ENCODE results near the gene IFT57. TPM values are rescaled to one million over a fixed set of nuclear protein-coding genes. Genes with fewer than 3 reads are reported as not detected.
"Not testable (repeated sequence)": the region's sequence is repeated elsewhere in the genome, so short reads cannot be mapped to it uniquely, and the experiment has no call there.

Gene IFT57
- 17.6 and 19.4 TPM in 2 replicates for total RNA-seq (2022)
- percentile 57 among the genes with signal in this experiment for Bru-seq, nascent RNA
- percentile 50 among the genes with signal in this experiment for BruChase-seq, experiment 1, labeled RNA remaining after a 2-hour chase
- BruChase-seq, experiment 2, labeled RNA remaining after a 6-hour chase = percentile 57 among the genes with signal in this experiment
- long read RNA-seq, transcript IFT57-201 (11 exons, 3,203 nt) = major isoform, 60 of 68 reads
- long read RNA-seq, partial matches to known transcripts = 1 of 68 reads
- long read RNA-seq, other reads (novel, unspliced or antisense) = 7 of 68 reads

GRCh38 chr3:108221911-108222852 lies at the start of gene IFT57:
Gene IFT57 (minus strand): TSS chr3:108222424. CDS start chr3:108222322, 102 bp downstream.
- H3K4me3 Mint-ChIP-seq (ENCODE audit: unreplicated experiment) = peak within 1 kb of the TSS; percentile 99
- CTCF ChIA-PET = no interaction called here
- peak within 1 kb of the TSS; percentile 100 for H3K27ac Mint-ChIP-seq (ENCODE audit: unreplicated experiment)
- Histone ChIP-seq H3K27me3 (replicated peaks; ENCODE audit: control insufficient read depth, insufficient read depth, low read length) (no peaks in the 10 kb centered on the region), H3K4me3 (ENCODE audit: low read depth, low read length) (peak within 1 kb of the TSS; percentile 43), H3K4me1 (peaks cover 5% of the 10 kb centered on the region; the same call in 1 of the 2 replicates), H3K9me3 (no peaks in the 10 kb centered on the region), H3K36me3 (ENCODE audit: control insufficient read depth, insufficient read depth, low read length) (no peaks in the 10 kb centered on the region)
- BruUV-seq (replicated peaks) = TSS peak; percentile 53
- no peaks in the 10 kb centered on the region for H3K9me3 Mint-ChIP-seq (ENCODE audit: unreplicated experiment)
- DNase-seq = peak; percentile 95 to 96
- TF ChIP-seq, protein P1, sequence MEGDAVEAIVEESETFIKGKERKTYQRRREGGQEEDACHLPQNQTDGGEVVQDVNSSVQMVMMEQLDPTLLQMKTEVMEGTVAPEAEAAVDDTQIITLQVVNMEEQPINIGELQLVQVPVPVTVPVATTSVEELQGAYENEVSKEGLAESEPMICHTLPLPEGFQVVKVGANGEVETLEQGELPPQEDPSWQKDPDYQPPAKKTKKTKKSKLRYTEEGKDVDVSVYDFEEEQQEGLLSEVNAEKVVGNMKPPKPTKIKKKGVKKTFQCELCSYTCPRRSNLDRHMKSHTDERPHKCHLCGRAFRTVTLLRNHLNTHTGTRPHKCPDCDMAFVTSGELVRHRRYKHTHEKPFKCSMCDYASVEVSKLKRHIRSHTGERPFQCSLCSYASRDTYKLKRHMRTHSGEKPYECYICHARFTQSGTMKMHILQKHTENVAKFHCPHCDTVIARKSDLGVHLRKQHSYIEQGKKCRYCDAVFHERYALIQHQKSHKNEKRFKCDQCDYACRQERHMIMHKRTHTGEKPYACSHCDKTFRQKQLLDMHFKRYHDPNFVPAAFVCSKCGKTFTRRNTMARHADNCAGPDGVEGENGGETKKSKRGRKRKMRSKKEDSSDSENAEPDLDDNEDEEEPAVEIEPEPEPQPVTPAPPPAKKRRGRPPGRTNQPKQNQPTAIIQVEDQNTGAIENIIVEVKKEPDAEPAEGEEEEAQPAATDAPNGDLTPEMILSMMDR (IDR thresholded peaks at IDR 0.05; ENCODE audit: insufficient read depth in 1 of 2, low read depth in 1 of 2, low read length in 1 of 2, severe bottlenecking in 1 of 2, unreplicated experiment in 1 of 2) = no peak
- H3K36me3 Mint-ChIP-seq (ENCODE audit: insufficient read depth, unreplicated experiment) = peaks cover 6% of the 10 kb centered on the region
- peaks cover 11% of the 10 kb centered on the region for H3K4me1 Mint-ChIP-seq (ENCODE audit: low read depth, unreplicated experiment)
- POLR2A ChIA-PET = interaction anchor here (0.7 kb wide), 1 partner anchor 20 kb away, joined by 3 read pairs; no protein-coding TSS in a partner anchor
- H3K27me3 Mint-ChIP-seq (ENCODE audit: insufficient read depth, unreplicated experiment) = no peaks in the 10 kb centered on the region
- intact Hi-C loops (cut with micrococcal nuclease; ENCODE audit: unreplicated experiment) = loop anchor here (1.0 to 5.0 kb wide), 4 partner anchors 19 to 215 kb away; no protein-coding TSS in a partner anchor

DNA sequence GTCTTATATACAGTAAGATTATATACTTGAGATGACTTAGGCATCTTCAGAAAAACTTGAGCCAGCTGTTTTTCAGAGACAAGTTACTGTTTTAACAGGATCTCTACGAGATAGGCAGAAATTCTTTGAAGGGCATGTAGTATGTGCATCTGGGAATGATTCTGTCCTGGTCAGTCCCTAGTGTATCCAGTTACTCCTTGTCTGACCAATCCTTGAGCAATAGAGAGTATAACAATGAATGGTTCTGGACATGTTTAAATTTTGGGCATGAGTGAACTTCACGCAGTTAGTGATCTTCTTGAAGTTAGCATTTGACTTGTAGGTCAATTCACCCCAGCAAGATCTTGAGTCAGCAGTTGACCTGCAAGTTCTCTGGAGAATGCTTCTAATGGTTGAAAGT lies 49.4 kb upstream of the IFT57 start:
- ChIA-PET CTCF (no interaction called here), POLR2A (no interaction called here)
- Mint-ChIP-seq H3K4me1 (ENCODE audit: low read depth, unreplicated experiment) (peaks cover 7% of the 10 kb centered on the region), H3K9me3 (ENCODE audit: unreplicated experiment) (peaks cover 23% of the 10 kb centered on the region), H3K27ac (ENCODE audit: unreplicated experiment) (no peak overlapping the region), H3K36me3 (ENCODE audit: insufficient read depth, unreplicated experiment) (no peaks in the 10 kb centered on the region), H3K27me3 (ENCODE audit: insufficient read depth, unreplicated experiment) (no peaks in the 10 kb centered on the region), H3K4me3 (ENCODE audit: unreplicated experiment) (no peak overlapping the region)
- intact Hi-C loops (cut with micrococcal nuclease; ENCODE audit: unreplicated experiment) = no loop called here
- Histone ChIP-seq H3K36me3 (ENCODE audit: control insufficient read depth, insufficient read depth, low read length) (no peaks in the 10 kb centered on the region), H3K4me1 (no peaks in the 10 kb centered on the region), H3K27me3 (replicated peaks; ENCODE audit: control insufficient read depth, insufficient read depth, low read length) (no peaks in the 10 kb centered on the region), H3K9me3 (no peaks in the 10 kb centered on the region), H3K4me3 (ENCODE audit: low read depth, low read length) (no peak overlapping the region)
- TF ChIP-seq, protein P1 (IDR thresholded peaks at IDR 0.05; ENCODE audit: insufficient read depth in 1 of 2, low read depth in 1 of 2, low read length in 1 of 2, severe bottlenecking in 1 of 2, unreplicated experiment in 1 of 2) = no peak
- BruUV-seq (replicated peaks) = no TSS peak
- no peak for DNase-seq

DNA sequence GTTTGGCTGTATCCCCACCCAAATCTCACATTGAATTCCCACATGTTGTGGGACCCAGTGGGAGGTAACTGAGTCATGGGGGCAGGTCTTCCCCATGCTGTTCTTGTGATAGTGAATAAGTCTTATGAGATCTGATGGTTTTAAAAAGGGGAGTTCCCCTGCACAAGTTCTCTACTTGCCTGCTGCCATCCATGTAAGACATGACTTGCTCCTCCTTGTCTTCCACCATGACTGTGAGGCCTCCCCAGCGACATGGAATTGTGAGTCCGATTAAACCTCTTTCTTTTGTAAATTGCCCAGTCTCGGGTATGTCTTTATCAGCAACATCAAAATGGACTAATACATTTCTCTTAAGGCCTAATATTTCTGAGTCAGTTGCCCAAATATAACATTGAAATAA lies 46.0 kb upstream of the IFT57 start:
- H3K9me3 ChIP-seq; H3K4me3 Mint-ChIP-seq (ENCODE audit: unreplicated experiment); H3K27me3 Mint-ChIP-seq (ENCODE audit: insufficient read depth, unreplicated experiment); H3K4me1 ChIP-seq; H3K27ac Mint-ChIP-seq (ENCODE audit: unreplicated experiment); POLR2A ChIA-PET; H3K27me3 ChIP-seq (replicated peaks; ENCODE audit: control insufficient read depth, insufficient read depth, low read length); intact Hi-C loops (cut with micrococcal nuclease; ENCODE audit: unreplicated experiment); H3K4me3 ChIP-seq (ENCODE audit: low read depth, low read length); H3K4me1 Mint-ChIP-seq (ENCODE audit: low read depth, unreplicated experiment); DNase-seq; BruUV-seq (replicated peaks); CTCF ChIA-PET; H3K36me3 Mint-ChIP-seq (ENCODE audit: insufficient read depth, unreplicated experiment); H3K36me3 ChIP-seq (ENCODE audit: control insufficient read depth, insufficient read depth, low read length): not testable (repeated sequence)
- peaks cover 28% of the 10 kb centered on the region for H3K9me3 Mint-ChIP-seq (ENCODE audit: unreplicated experiment)

GRCh38 chr3:108264534-108265298 lies 42.5 kb upstream of the IFT57 start:
- H3K4me3 ChIP-seq (ENCODE audit: low read depth, low read length); CTCF ChIA-PET; H3K36me3 Mint-ChIP-seq (ENCODE audit: insufficient read depth, unreplicated experiment); H3K9me3 ChIP-seq; H3K27me3 ChIP-seq (replicated peaks; ENCODE audit: control insufficient read depth, insufficient read depth, low read length); H3K4me1 Mint-ChIP-seq (ENCODE audit: low read depth, unreplicated experiment); H3K4me3 Mint-ChIP-seq (ENCODE audit: unreplicated experiment); H3K27me3 Mint-ChIP-seq (ENCODE audit: insufficient read depth, unreplicated experiment); DNase-seq; H3K36me3 ChIP-seq (ENCODE audit: control insufficient read depth, insufficient read depth, low read length); BruUV-seq (replicated peaks); H3K27ac Mint-ChIP-seq (ENCODE audit: unreplicated experiment); H3K4me1 ChIP-seq; POLR2A ChIA-PET; intact Hi-C loops (cut with micrococcal nuclease; ENCODE audit: unreplicated experiment): not testable (repeated sequence)
- peaks cover 28% of the 10 kb centered on the region for H3K9me3 Mint-ChIP-seq (ENCODE audit: unreplicated experiment)
